ENCODE data around the gene RNF181. TPM values are rescaled to one million over a fixed set of nuclear protein-coding genes. Genes with fewer than 3 reads are reported as not detected.

Gene RNF181
- polyA plus RNA-seq, 1 donor (not counting 4 experiments of a cell fraction or from before 2014, with no cell fraction given), result 264 TPM

- Histone ChIP-seq H3K9me3 (ENCODE audit: control insufficient read depth, low read depth, low read length) (no peaks in the 10 kb centered on the region), H3K9ac (ENCODE audit: control insufficient read depth, extremely low read depth, insufficient read depth, low read length) (no peak overlapping the region), H3K4me2 (ENCODE audit: control insufficient read depth, extremely low read depth, insufficient read depth, low read depth, low read length) (no peak overlapping the region), H3K9me1 (ENCODE audit: control insufficient read depth, extremely low read depth, insufficient read depth, low read length) (no peaks in the 10 kb centered on the region), H3K4me3 (ENCODE audit: control insufficient read depth in 2 of 3, extremely low read depth in 1 of 3, insufficient read depth in 2 of 3, low read depth in 1 of 3, low read length in 3 of 3) (no peak overlapping the region), H3K27me3 (ENCODE audit: control insufficient read depth, extremely low read depth, insufficient read depth, low read length) (no peaks in the 10 kb centered on the region), H3K36me3 (ENCODE audit: control insufficient read depth in 2 of 2, extremely low read depth in 1 of 2, insufficient read depth in 2 of 2, low read length in 2 of 2) (peaks cover 19 to 48% of the 10 kb centered on the region in 2 experiments), H3K4me1 (ENCODE audit: control insufficient read depth, extremely low read depth, insufficient read depth, low read length) (no peaks in the 10 kb centered on the region), H4K20me1 (ENCODE audit: control insufficient read depth, extremely low read depth, insufficient read depth, low read length) (no peaks in the 10 kb centered on the region), H3K79me2 (ENCODE audit: control insufficient read depth, insufficient read depth, low read length) (peaks cover 4% of the 10 kb centered on the region), H3K27ac (ENCODE audit: control insufficient read depth, insufficient read depth, low read length) (no peak overlapping the region), H2AFZ (ENCODE audit: control insufficient read depth, low read length) (no peak overlapping the region)
- FAIRE-seq (no peak), DNase-seq (ENCODE audit: low read depth, low spot score) (no peak)
- TF ChIP-seq CTCF (optimal IDR thresholded peaks at IDR 0.05 in 1 of 3, IDR thresholded peaks at IDR 0.05 in 1 of 3, conservative IDR thresholded peaks at IDR 0.05 in 1 of 3; ENCODE audit: extremely low read depth in 1 of 3, insufficient read depth in 2 of 3, low read length in 3 of 3) (no peak), EZH2 (IDR thresholded peaks at IDR 0.05; ENCODE audit: low read length) (no peak)
- dilution Hi-C loops (cut with MboI; ENCODE audit: extremely low pct_ligation_motif_present, low sequenced_read_pairs), result no loop called here
These were observed 40.1 kb downstream of the RNF181 start for GRCh38 chr2:85635636-85636035.

- FAIRE-seq, result no peak
- dilution Hi-C loops (cut with MboI; ENCODE audit: extremely low pct_ligation_motif_present, low sequenced_read_pairs), result no loop called here
These were observed 47.2 kb downstream of the RNF181 start for GRCh38 chr2:85642725-85643124.

More at GRCh38 chr2:85642725-85643124, 47.2 kb downstream of the RNF181 start:
- Histone ChIP-seq H3K9ac (ENCODE audit: control insufficient read depth, extremely low read depth, insufficient read depth, low read length) (no peak overlapping the region), H3K9me1 (ENCODE audit: control insufficient read depth, extremely low read depth, insufficient read depth, low read length) (no peaks in the 10 kb centered on the region), H2AFZ (ENCODE audit: control insufficient read depth, low read length) (no peak overlapping the region), H3K27me3 (ENCODE audit: control insufficient read depth, extremely low read depth, insufficient read depth, low read length) (no peaks in the 10 kb centered on the region), H3K36me3 (ENCODE audit: control insufficient read depth in 2 of 2, extremely low read depth in 1 of 2, insufficient read depth in 2 of 2, low read length in 2 of 2) (peaks cover 29 to 47% of the 10 kb centered on the region in 2 experiments), H3K79me2 (ENCODE audit: control insufficient read depth, insufficient read depth, low read length) (no peaks in the 10 kb centered on the region), H3K4me3 (ENCODE audit: control insufficient read depth in 2 of 3, extremely low read depth in 1 of 3, insufficient read depth in 2 of 3, low read depth in 1 of 3, low read length in 3 of 3) (no peak overlapping the region), H3K4me1 (ENCODE audit: control insufficient read depth, extremely low read depth, insufficient read depth, low read length) (no peaks in the 10 kb centered on the region), H4K20me1 (ENCODE audit: control insufficient read depth, extremely low read depth, insufficient read depth, low read length) (no peaks in the 10 kb centered on the region), H3K27ac (ENCODE audit: control insufficient read depth, insufficient read depth, low read length) (no peak overlapping the region), H3K9me3 (ENCODE audit: control insufficient read depth, low read depth, low read length) (no peaks in the 10 kb centered on the region), H3K4me2 (ENCODE audit: control insufficient read depth, extremely low read depth, insufficient read depth, low read depth, low read length) (no peak overlapping the region)
- no peak for DNase-seq (ENCODE audit: low read depth, low spot score)
- TF ChIP-seq CTCF (optimal IDR thresholded peaks at IDR 0.05 in 1 of 3, IDR thresholded peaks at IDR 0.05 in 1 of 3, conservative IDR thresholded peaks at IDR 0.05 in 1 of 3; ENCODE audit: extremely low read depth in 1 of 3, insufficient read depth in 2 of 3, low read length in 3 of 3) (no peak), EZH2 (IDR thresholded peaks at IDR 0.05; ENCODE audit: low read length) (no peak)
